Progenitor cell of endocrine pancreas (in vitro differentiated cells): ENCODE data around the gene FZR1. TPM values are rescaled to one million over a fixed set of nuclear protein-coding genes. Genes with fewer than 3 reads are reported as not detected.
A peak's percentile ranks its signal among the peaks of the same experiment; 100 is the strongest.

Source experiments
- DNase-seq: peaks from one replicate; pipeline ENCODE4 v3.0.0; 2021; ENCODE audit warnings: low spot score; ENCODE audit not compliant: unreplicated experiment
- H3K27ac Mint-ChIP-seq: 2 replicates; pipeline ENCODE4 v1.8.0; 2021; ENCODE audit warnings: mild to moderate bottlenecking, moderate library complexity, mixed read lengths
- H3K27me3 Mint-ChIP-seq: 2 replicates; pipeline ENCODE4 v1.8.0; 2021; ENCODE audit warnings: mixed read lengths
- H3K36me3 Mint-ChIP-seq: 2 replicates; pipeline ENCODE4 v1.8.0; 2022; ENCODE audit warnings: mixed read lengths; ENCODE audit not compliant: insufficient read depth
- H3K4me1 Mint-ChIP-seq: 2 replicates; pipeline ENCODE4 v1.8.0; 2021; ENCODE audit warnings: low read depth, mixed read lengths
- H3K4me3 Mint-ChIP-seq: 2 replicates; pipeline ENCODE4 v1.8.0; 2021; ENCODE audit warnings: low read depth, mild to moderate bottlenecking, moderate library complexity, mixed read lengths
- H3K9me3 Mint-ChIP-seq: 2 replicates; pipeline ENCODE4 v1.8.0; 2021; ENCODE audit warnings: low read depth, mixed read lengths
- CTCF ChIP-seq: fragments of 200-600 bp; sonication (generic); IDR thresholded peaks from one replicate; pipeline ENCODE4 v1.5.0; 2021; ENCODE audit warnings: antibody characterized with exemption, mild to moderate bottlenecking; ENCODE audit not compliant: unreplicated experiment
- total RNA-seq: library from RNA; stranded (reverse); gene quantifications from 2 replicates; pipeline ENCODE4 v1.2.1, GENCODE V29; 2021

Gene FZR1
- total RNA-seq, 1 donor from 2014 or later: 70.5 TPM

- Mint-ChIP-seq H3K27me3 (no peaks in the 10 kb centered on the region), H3K36me3 (peaks cover under 1% of the 10 kb centered on the region), H3K4me1 (peaks cover 1% of the 10 kb centered on the region), H3K9me3 (no peaks in the 10 kb centered on the region), H3K4me3 (no peak overlapping the region), H3K27ac (no peak overlapping the region)
- no peak for TF ChIP-seq CTCF
- no peak for DNase-seq
Observed at GRCh38 chr19:3515891-3516422, 9.8 kb downstream of the FZR1 start.

- no peak for DNase-seq
- H3K9me3 Mint-ChIP-seq: no peaks in the 10 kb centered on the region
- H3K27me3 Mint-ChIP-seq: no peaks in the 10 kb centered on the region
- H3K4me1 Mint-ChIP-seq: peaks cover 1% of the 10 kb centered on the region
- peaks cover 3% of the 10 kb centered on the region for H3K36me3 Mint-ChIP-seq
- H3K27ac Mint-ChIP-seq: peak overlapping the region; percentile 67
- TF ChIP-seq CTCF: no peak
- H3K4me3 Mint-ChIP-seq: no peak overlapping the region
Observed at GRCh38 chr19:3516675-3517207, 10.6 kb downstream of the FZR1 start.

- Mint-ChIP-seq H3K27me3 (no peaks in the 10 kb centered on the region), H3K36me3 (peaks cover 4% of the 10 kb centered on the region), H3K27ac (no peak overlapping the region), H3K4me1 (peaks cover 1% of the 10 kb centered on the region), H3K4me3 (no peak overlapping the region), H3K9me3 (no peaks in the 10 kb centered on the region)
- no peak for DNase-seq
- TF ChIP-seq CTCF: no peak
Observed at GRCh38 chr19:3517638-3518037, 11.5 kb downstream of the FZR1 start.

- Mint-ChIP-seq H3K4me1 (peaks cover 1% of the 10 kb centered on the region), H3K27me3 (no peaks in the 10 kb centered on the region), H3K9me3 (no peaks in the 10 kb centered on the region), H3K36me3 (peaks cover 4% of the 10 kb centered on the region), H3K27ac (peak overlapping the region; percentile 45), H3K4me3 (no peak overlapping the region)
- DNase-seq: no peak
- no peak for TF ChIP-seq CTCF
Observed at GRCh38 chr19:3518255-3518654, 12.1 kb downstream of the FZR1 start.

- TF ChIP-seq CTCF: no peak
- Mint-ChIP-seq H3K4me3 (no peak overlapping the region), H3K4me1 (peaks cover 1% of the 10 kb centered on the region), H3K27me3 (no peaks in the 10 kb centered on the region), H3K36me3 (peaks cover 4% of the 10 kb centered on the region), H3K27ac (no peak overlapping the region), H3K9me3 (no peaks in the 10 kb centered on the region)
- no peak for DNase-seq
Observed at GRCh38 chr19:3518659-3519058, 12.5 kb downstream of the FZR1 start.
